GM06990 (cell line): ENCODE results near the gene SDR42E1.

Experiments used
- DNase-seq: peaks from one replicate; pipeline ENCODE4 v3.0.0-alpha.2; 2011; ENCODE audit not compliant: insufficient read length; ENCODE audit errors: extremely low read depth
- H3K27me3 ChIP-seq: replicated peaks from 2 replicates; pipeline ENCODE4 v1.6.0; 2011; ENCODE audit warnings: low read length; ENCODE audit not compliant: control insufficient read depth, insufficient read depth
- H3K36me3 ChIP-seq: 2 replicates; pipeline ENCODE4 v1.5.1; 2011; ENCODE audit warnings: low read length; ENCODE audit not compliant: control insufficient read depth, insufficient read depth
- H3K4me3 ChIP-seq: replicated peaks from 2 replicates; pipeline ENCODE4 v1.5.1; 2011; ENCODE audit warnings: low read depth, mild to moderate bottlenecking, control low read depth, low read length
- CTCF ChIP-seq: IDR thresholded peaks from 2 replicates; pipeline ENCODE4 v1.5.1; 2011; ENCODE audit warnings: low read length, control low read depth, mild to moderate bottlenecking, inconsistent platforms; ENCODE audit not compliant: insufficient read depth, poor library complexity, severe bottlenecking

The SDR42E1 gene

DNA sequence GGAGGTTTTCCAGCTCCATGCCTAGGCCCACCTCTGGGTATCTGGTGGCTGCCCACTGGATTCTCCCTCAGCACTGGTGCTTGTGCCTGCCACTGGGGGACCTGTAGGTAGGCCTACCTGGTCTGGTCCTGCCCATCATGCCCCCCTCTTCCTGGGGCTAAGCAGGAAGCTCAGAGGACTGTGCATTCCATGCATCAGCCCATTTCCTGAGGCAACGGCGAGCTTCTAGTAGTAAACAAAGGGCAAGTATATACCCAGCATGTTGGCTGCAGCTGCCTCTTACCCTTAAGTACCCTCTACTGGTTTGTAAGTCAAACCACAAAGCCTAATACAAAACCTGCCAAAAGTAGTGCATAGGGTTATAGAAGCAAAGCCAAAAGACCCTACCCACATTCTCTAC, 37.5 kb downstream of the SDR42E1 start:
- TF ChIP-seq CTCF: no peak
- H3K36me3 ChIP-seq: no peaks in the 10 kb centered on the region
- DNase-seq: no peak
- H3K27me3 ChIP-seq: no peaks in the 10 kb centered on the region
- H3K4me3 ChIP-seq: no peak overlapping the region

GRCh38 chr16:81971853-81972252, 39.4 kb downstream of the SDR42E1 start:
- Histone ChIP-seq H3K36me3 (no peaks in the 10 kb centered on the region), H3K4me3 (no peak overlapping the region), H3K27me3 (no peaks in the 10 kb centered on the region)
- no peak for TF ChIP-seq CTCF
- DNase-seq: no peak

DNA sequence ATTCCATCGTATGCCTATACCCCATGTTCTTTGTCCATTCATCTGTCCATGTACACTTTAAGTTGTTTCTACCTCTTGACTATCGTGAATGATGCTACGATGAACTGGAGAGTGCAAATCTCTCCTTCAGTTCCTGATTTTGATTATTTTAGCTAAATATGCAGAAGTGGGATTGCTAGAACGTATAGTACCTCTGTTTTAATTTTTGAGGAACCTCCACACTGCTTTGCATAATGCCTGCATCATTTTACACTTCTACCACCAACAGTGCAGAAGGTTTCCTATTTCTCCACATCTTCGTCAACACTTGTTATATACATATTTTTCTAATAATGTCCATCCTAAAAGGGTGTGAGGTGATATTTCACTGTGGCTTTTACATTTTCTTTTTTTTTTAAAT, 43.9 kb downstream of the SDR42E1 start:
- no peak for DNase-seq
- H3K4me3 ChIP-seq: no peak overlapping the region
- TF ChIP-seq CTCF: no peak
- no peaks in the 10 kb centered on the region for H3K27me3 ChIP-seq
- no peaks in the 10 kb centered on the region for H3K36me3 ChIP-seq

- DNase-seq: no peak
- H3K27me3 ChIP-seq: no peaks in the 10 kb centered on the region
- no peak overlapping the region for H3K4me3 ChIP-seq
- TF ChIP-seq CTCF: no peak
- H3K36me3 ChIP-seq: no peaks in the 10 kb centered on the region
These were observed 46.5 kb downstream of the SDR42E1 start for GRCh38 chr16:81964808-81965207.

DNA sequence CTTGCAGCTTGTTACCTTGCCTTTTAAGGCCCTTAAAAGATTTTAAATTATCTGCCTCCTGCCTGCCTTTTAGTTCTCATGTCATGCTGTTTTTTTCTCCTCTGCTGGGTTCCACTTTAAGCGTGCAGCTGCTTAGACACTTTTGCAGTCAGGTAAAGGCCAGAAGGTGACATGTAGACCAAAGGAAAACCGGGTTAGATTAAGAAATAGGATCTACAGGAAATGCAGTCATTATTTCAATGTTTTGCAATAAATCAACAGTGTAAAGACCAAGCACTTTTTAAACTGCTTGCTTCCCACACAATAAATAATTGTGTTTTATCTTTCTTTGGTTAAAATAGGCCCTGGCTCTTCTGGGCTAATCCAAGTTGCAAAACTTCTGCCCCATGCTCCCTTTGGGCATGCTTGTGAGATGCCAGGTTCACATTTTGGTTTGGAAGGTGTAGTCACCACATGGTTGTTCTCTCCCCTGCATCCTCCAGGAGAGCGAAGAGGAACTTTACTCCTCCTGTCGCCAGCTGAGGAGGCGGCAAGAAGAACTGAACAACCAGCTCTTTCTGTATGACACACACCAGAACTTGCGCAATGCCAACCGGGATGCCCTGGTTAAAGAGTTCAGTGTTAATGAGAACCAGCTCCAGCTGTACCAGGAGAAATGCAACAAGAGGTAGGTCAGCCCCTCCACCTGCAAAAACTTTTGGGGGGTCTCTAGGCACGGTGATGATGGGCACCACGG, 54.9 kb downstream of the SDR42E1 start:
- Histone ChIP-seq H3K36me3 (peaks cover 27% of the 10 kb centered on the region), H3K27me3 (no peaks in the 10 kb centered on the region), H3K4me3 (no peak overlapping the region)
- no peak for DNase-seq
- TF ChIP-seq CTCF: no peak

GRCh38 chr16:81951564-81951963, 59.7 kb downstream of the SDR42E1 start:
- Histone ChIP-seq H3K4me3 (no peak overlapping the region), H3K36me3 (peaks cover 25% of the 10 kb centered on the region), H3K27me3 (no peaks in the 10 kb centered on the region)
- TF ChIP-seq CTCF: no peak
- DNase-seq: no peak
